IMR-90 (cell line): Measurements from ENCODE around the gene LRPPRC.

Source experiments
- BHLHE40 ChIP-seq: fragments of 150-350 bp; IDR thresholded peaks from 2 replicates; pipeline ENCODE4 v1.6.1; 2016; ENCODE audit warnings: mild to moderate bottlenecking, low read depth, low read length
- CEBPB ChIP-seq: IDR thresholded peaks from 2 replicates; pipeline ENCODE4 v1.6.1; 2012; ENCODE audit warnings: low read depth, low read length, improper control_type of control experiment
- FOS ChIP-seq: fragments of 150-350 bp; IDR thresholded peaks from 2 replicates; pipeline ENCODE4 v1.6.1; 2016; ENCODE audit warnings: low read depth, low read length
- MAFK ChIP-seq: IDR thresholded peaks from 2 replicates; pipeline ENCODE4 v1.6.1; 2012; ENCODE audit warnings: low read depth, low read length, improper control_type of control experiment
- MAZ ChIP-seq: IDR thresholded peaks from 2 replicates; pipeline ENCODE4 v1.6.1; 2012; ENCODE audit warnings: low read depth, mild to moderate bottlenecking, low read length, improper control_type of control experiment, moderate library complexity, borderline replicate concordance
- NFE2L2 ChIP-seq: fragments of 150-350 bp; IDR thresholded peaks from 2 replicates; pipeline ENCODE4 v1.6.1; 2016; ENCODE audit warnings: low read depth, mild to moderate bottlenecking, low read length
- POLR2A ChIP-seq: IDR thresholded peaks from 2 replicates; pipeline ENCODE4 v1.6.1; 2012; ENCODE audit warnings: mild to moderate bottlenecking, low read depth, low read length
- RAD21 ChIP-seq: IDR thresholded peaks from 2 replicates; pipeline ENCODE4 v1.6.1; 2012; ENCODE audit warnings: low read length, improper control_type of control experiment
- RCOR1 ChIP-seq: IDR thresholded peaks from 2 replicates; pipeline ENCODE4 v1.6.1; 2012; ENCODE audit warnings: mild to moderate bottlenecking, low read length, improper control_type of control experiment; ENCODE audit not compliant: insufficient replicate concordance
- RFX5 ChIP-seq: IDR thresholded peaks from 2 replicates; pipeline ENCODE4 v1.8.0; 2012; ENCODE audit warnings: low read depth, mild to moderate bottlenecking, low read length, moderate library complexity
- TF ChIP-seq, protein P1 (sequence below): fragments of 150-350 bp; IDR thresholded peaks from 2 replicates; pipeline ENCODE4 v1.6.1; 2017; ENCODE audit warnings: mild to moderate bottlenecking, antibody characterized with exemption, low read length, low read depth
- TF ChIP-seq, protein P2 (sequence below): conservative IDR thresholded peaks from 2 replicates; pipeline ENCODE4 v1.5.1; 2012; ENCODE audit warnings: mild to moderate bottlenecking, low read depth, low read length, improper control_type of control experiment
- TF ChIP-seq, protein P3 (sequence below): fragments of 150-350 bp; IDR thresholded peaks from 2 replicates; pipeline ENCODE4 v1.6.1; 2016; ENCODE audit warnings: low read depth, mild to moderate bottlenecking, low read length, moderate library complexity, borderline replicate concordance

DNA sequence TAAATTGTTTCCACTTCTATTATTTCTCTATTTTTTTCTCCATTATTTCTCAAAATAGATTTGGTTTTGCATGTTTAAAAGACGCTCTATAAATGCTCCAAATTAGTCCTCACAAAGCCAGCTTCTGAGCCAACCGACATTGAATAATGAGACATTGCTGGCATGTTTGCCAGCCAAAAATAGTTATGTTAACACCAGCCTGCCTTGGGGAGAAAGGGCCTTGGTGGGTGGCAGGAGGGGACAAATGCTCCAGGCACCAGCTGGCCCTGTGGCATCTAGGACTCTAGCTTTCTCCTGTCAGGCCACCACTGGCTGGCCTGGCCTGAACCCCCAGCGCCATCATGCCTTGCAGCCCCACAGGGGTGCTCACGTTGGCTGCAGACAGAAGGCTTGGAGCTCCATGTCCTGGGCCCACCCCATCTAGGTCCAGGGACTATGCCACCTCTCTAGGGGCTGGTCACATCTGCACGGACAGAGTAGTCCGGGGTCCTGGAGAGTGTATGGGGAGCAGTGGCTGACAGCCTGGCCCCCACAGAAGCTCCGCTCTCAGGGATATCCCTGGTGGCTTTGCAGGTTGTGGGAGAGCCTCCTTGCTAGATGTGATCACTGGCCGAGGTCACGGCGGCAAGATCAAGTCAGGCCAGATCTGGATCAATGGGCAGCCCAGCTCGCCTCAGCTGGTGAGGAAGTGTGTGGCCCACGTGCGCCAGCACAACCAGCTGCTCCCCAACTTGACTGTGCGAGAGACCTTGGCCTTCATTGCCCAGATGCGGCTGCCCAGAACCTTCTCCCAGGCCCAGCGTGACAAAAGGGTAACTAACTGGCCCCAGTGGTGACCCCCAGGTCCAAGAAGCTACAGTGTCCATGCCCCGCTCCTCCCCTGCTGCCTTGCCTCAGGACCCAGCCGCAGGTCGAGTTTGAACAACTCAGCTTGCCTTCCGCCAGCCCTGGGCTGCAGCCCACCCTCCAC lies 144.5 kb downstream of the LRPPRC start:
- TF ChIP-seq POLR2A (no peak), RAD21 (no peak), FOS (no peak), CEBPB (no peak), RCOR1 (no peak), BHLHE40 (no peak), MAZ (no peak), MAFK (no peak), NFE2L2 (no peak), RFX5 (no peak)
- TF ChIP-seq, protein P1, sequence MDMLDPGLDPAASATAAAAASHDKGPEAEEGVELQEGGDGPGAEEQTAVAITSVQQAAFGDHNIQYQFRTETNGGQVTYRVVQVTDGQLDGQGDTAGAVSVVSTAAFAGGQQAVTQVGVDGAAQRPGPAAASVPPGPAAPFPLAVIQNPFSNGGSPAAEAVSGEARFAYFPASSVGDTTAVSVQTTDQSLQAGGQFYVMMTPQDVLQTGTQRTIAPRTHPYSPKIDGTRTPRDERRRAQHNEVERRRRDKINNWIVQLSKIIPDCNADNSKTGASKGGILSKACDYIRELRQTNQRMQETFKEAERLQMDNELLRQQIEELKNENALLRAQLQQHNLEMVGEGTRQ: no peak
- TF ChIP-seq, protein P2, sequence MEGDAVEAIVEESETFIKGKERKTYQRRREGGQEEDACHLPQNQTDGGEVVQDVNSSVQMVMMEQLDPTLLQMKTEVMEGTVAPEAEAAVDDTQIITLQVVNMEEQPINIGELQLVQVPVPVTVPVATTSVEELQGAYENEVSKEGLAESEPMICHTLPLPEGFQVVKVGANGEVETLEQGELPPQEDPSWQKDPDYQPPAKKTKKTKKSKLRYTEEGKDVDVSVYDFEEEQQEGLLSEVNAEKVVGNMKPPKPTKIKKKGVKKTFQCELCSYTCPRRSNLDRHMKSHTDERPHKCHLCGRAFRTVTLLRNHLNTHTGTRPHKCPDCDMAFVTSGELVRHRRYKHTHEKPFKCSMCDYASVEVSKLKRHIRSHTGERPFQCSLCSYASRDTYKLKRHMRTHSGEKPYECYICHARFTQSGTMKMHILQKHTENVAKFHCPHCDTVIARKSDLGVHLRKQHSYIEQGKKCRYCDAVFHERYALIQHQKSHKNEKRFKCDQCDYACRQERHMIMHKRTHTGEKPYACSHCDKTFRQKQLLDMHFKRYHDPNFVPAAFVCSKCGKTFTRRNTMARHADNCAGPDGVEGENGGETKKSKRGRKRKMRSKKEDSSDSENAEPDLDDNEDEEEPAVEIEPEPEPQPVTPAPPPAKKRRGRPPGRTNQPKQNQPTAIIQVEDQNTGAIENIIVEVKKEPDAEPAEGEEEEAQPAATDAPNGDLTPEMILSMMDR: no peak
- TF ChIP-seq, protein P3, sequence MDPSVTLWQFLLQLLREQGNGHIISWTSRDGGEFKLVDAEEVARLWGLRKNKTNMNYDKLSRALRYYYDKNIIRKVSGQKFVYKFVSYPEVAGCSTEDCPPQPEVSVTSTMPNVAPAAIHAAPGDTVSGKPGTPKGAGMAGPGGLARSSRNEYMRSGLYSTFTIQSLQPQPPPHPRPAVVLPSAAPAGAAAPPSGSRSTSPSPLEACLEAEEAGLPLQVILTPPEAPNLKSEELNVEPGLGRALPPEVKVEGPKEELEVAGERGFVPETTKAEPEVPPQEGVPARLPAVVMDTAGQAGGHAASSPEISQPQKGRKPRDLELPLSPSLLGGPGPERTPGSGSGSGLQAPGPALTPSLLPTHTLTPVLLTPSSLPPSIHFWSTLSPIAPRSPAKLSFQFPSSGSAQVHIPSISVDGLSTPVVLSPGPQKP: no peak
